Smooth muscle cell (in vitro differentiated cells): ENCODE data around the gene ISM1. TPM values are rescaled to one million over a fixed set of nuclear protein-coding genes. Genes with fewer than 3 reads are reported as not detected.

ENCODE experiments used
- DNase-seq: peaks from one replicate; lab custom pipeline; 2025; ENCODE audit not compliant: unreplicated experiment; lab: John Stamatoyannopoulos, UW
- H2AFZ ChIP-seq: fragments of 200-600 bp; sonication (generic); 2 replicates; pipeline ENCODE4 v1.6.0; 2016; ENCODE audit warnings: antibody characterized with exemption, low read depth, mild to moderate bottlenecking
- H3F3A ChIP-seq: fragments of 200-600 bp; sonication (generic); 2 replicates; pipeline ENCODE4 v1.6.0; 2017; ENCODE audit warnings: antibody characterized with exemption, low read depth
- H3K27ac ChIP-seq: fragments of 200-600 bp; sonication (generic); 2 replicates; pipeline ENCODE4 v1.5.1; 2016; ENCODE audit warnings: low read depth, mild to moderate bottlenecking
- H3K27me3 ChIP-seq: fragments of 200-600 bp; sonication (generic); 2 replicates; pipeline ENCODE4 v1.6.1; 2016; ENCODE audit warnings: low read depth, mild to moderate bottlenecking
- H3K36me3 ChIP-seq: fragments of 200-600 bp; sonication (generic); 2 replicates; pipeline ENCODE4 v1.5.1; 2016; ENCODE audit warnings: low read depth
- H3K4me1 ChIP-seq: fragments of 200-600 bp; sonication (generic); 2 replicates; pipeline ENCODE4 v1.5.1; 2016; ENCODE audit warnings: low read depth
- H3K4me2 ChIP-seq: fragments of 200-600 bp; sonication (generic); 2 replicates; pipeline ENCODE4 v1.6.0; 2016; ENCODE audit warnings: mild to moderate bottlenecking
- H3K4me3 ChIP-seq: fragments of 200-600 bp; sonication (generic); 2 replicates; pipeline ENCODE4 v1.5.1; 2016; ENCODE audit warnings: mild to moderate bottlenecking
- H3K79me2 ChIP-seq: fragments of 200-600 bp; sonication (generic); 2 replicates; pipeline ENCODE4 v1.6.0; 2016; ENCODE audit warnings: low read depth, mild to moderate bottlenecking
- H3K9ac ChIP-seq: fragments of 200-600 bp; sonication (generic); 2 replicates; pipeline ENCODE4 v1.6.0; 2016; ENCODE audit warnings: low read depth
- H3K9me3 ChIP-seq: fragments of 200-600 bp; sonication (generic); replicated peaks from 2 replicates; pipeline ENCODE4 v1.5.1; 2016; ENCODE audit warnings: low read depth
- H4K20me1 ChIP-seq: fragments of 200-600 bp; sonication (generic); 2 replicates; pipeline ENCODE4 v1.6.0; 2016; ENCODE audit warnings: low read depth
- CTCF ChIP-seq: fragments of 200-600 bp; sonication (generic); IDR thresholded peaks from 2 replicates; pipeline ENCODE4 v1.5.1; 2017; ENCODE audit warnings: borderline replicate concordance, mild to moderate bottlenecking, antibody characterized with exemption; ENCODE audit not compliant: insufficient read depth, poor library complexity, severe bottlenecking
- WGBS: methylation state at CpG from one replicate; pipeline ENCODE4 v1.1.7; 2016; ENCODE audit warnings: low lambda C conversion rate; 5-methylcytosine and 5-hydroxymethylcytosine counted together
- polyA plus RNA-seq: library from polyadenylated mRNA; unstranded; fragments of >200 nt; fragmentation: Nextera tagmentation; extraction: Ambion mirVana; gene quantifications from 2 replicates; pipeline ENCODE4 v1.2.1, GENCODE V29; 2016
- total RNA-seq: library from RNA; depleted of rRNA; stranded (reverse); fragments of >200 nt; gene quantifications from 2 replicates; pipeline ENCODE4 v1.2.3, GENCODE V29; 2014

The ISM1 gene
- total and polyA plus RNA-seq, 2 experiments from 2014 or later = 2.6 to 3.5 TPM

GRCh38 chr20:13337090-13337784 is 116.2 kb downstream of the ISM1 start:
- DNase-seq = no peak

GRCh38 chr20:13338097-13338661 is 117.1 kb downstream of the ISM1 start:
- no peaks in the 10 kb centered on the region for H3K9me3 ChIP-seq
- H3K79me2 ChIP-seq = no peaks in the 10 kb centered on the region
- H3K36me3 ChIP-seq = no peaks in the 10 kb centered on the region
- TF ChIP-seq CTCF = no peak
- H3K4me3 ChIP-seq = no peak overlapping the region
- H3K27ac ChIP-seq = no peak overlapping the region
- H4K20me1 ChIP-seq = no peaks in the 10 kb centered on the region
- no peak overlapping the region for H2AFZ ChIP-seq
- peaks cover 3% of the 10 kb centered on the region for H3F3A ChIP-seq
- DNase-seq = no peak
- no peak overlapping the region for H3K4me2 ChIP-seq
- H3K27me3 ChIP-seq = no peaks in the 10 kb centered on the region
- WGBS = 93% methylated on average over 2 of the region's 2 CpGs
- no peak overlapping the region for H3K9ac ChIP-seq
- no peaks in the 10 kb centered on the region for H3K4me1 ChIP-seq

More at GRCh38 chr20:13337090-13337784, 116.2 kb downstream of the ISM1 start:
- no peaks in the 10 kb centered on the region for H3K27me3 ChIP-seq
- H3K79me2 ChIP-seq = no peaks in the 10 kb centered on the region
- no peak overlapping the region for H3K27ac ChIP-seq
- H4K20me1 ChIP-seq = no peaks in the 10 kb centered on the region
- no peaks in the 10 kb centered on the region for H3K9me3 ChIP-seq
- H3K9ac ChIP-seq = no peak overlapping the region
- H3K4me2 ChIP-seq = no peak overlapping the region
- peaks cover 3% of the 10 kb centered on the region for H3F3A ChIP-seq
- no peaks in the 10 kb centered on the region for H3K36me3 ChIP-seq
- TF ChIP-seq CTCF = no peak
- H3K4me3 ChIP-seq = no peak overlapping the region
- WGBS = 91% methylated on average over 6 of the region's 6 CpGs
- H2AFZ ChIP-seq = no peak overlapping the region
- H3K4me1 ChIP-seq = no peaks in the 10 kb centered on the region

DNA sequence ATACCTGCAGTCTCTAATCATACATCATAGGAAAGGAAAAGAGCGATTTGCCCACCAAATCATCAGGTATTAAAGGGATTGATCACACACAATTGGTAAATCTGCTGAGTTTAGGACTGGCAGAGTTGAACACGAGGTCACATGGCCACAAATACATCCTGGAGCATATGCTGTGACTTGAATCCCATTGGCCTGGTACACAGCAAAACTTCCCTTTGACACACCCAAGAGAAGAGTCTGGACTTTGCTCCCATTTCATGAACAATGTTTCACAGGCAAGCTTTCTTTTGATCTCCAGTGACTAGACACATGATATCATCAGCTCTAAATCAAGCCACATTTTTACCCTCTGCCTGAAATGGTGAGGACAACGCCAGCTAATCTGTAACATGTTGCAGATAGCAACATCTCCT is 117.9 kb downstream of the ISM1 start:
- Histone ChIP-seq H3K79me2 (no peaks in the 10 kb centered on the region), H3K27me3 (no peaks in the 10 kb centered on the region), H2AFZ (no peak overlapping the region), H3F3A (peaks cover 3% of the 10 kb centered on the region), H3K9me3 (no peaks in the 10 kb centered on the region), H3K27ac (no peak overlapping the region), H3K9ac (no peak overlapping the region), H4K20me1 (no peaks in the 10 kb centered on the region), H3K36me3 (no peaks in the 10 kb centered on the region), H3K4me3 (no peak overlapping the region), H3K4me2 (no peak overlapping the region), H3K4me1 (no peaks in the 10 kb centered on the region)
- 68% methylated on average over 3 of the region's 3 CpGs for WGBS
- DNase-seq = no peak
- TF ChIP-seq CTCF = no peak

- no peaks in the 10 kb centered on the region for H3K9me3 ChIP-seq
- H3K9ac ChIP-seq = no peak overlapping the region
- no peak overlapping the region for H3K4me3 ChIP-seq
- DNase-seq = no peak
- no peaks in the 10 kb centered on the region for H3K27me3 ChIP-seq
- no peaks in the 10 kb centered on the region for H3K4me1 ChIP-seq
- no peaks in the 10 kb centered on the region for H4K20me1 ChIP-seq
- TF ChIP-seq CTCF = no peak
- no peak overlapping the region for H2AFZ ChIP-seq
- no peaks in the 10 kb centered on the region for H3K79me2 ChIP-seq
- H3K36me3 ChIP-seq = no peaks in the 10 kb centered on the region
- no peak overlapping the region for H3K27ac ChIP-seq
- 65% methylated on average over 2 of the region's 2 CpGs for WGBS
- peaks cover 3% of the 10 kb centered on the region for H3F3A ChIP-seq
- H3K4me2 ChIP-seq = no peak overlapping the region
These were observed 119.0 kb downstream of the ISM1 start for GRCh38 chr20:13340088-13340487.
